Left ventricle myocardium inferior (tissue), 1 donor: Measurements from ENCODE around the gene ZNF280D. TPM values are rescaled to one million over a fixed set of nuclear protein-coding genes. Genes with fewer than 3 reads are reported as not detected.

Source experiments
- DNase-seq: peaks from one replicate; pipeline ENCODE4 v3.0.0-alpha.2; 2020
- H3K27ac ChIP-seq: fragments of 200-600 bp; replicated peaks from 2 replicates; pipeline ENCODE4 v1.8.0; 2021
- H3K27me3 ChIP-seq: fragments of 200-600 bp; 2 replicates; pipeline ENCODE4 v1.8.0; 2021; ENCODE audit warnings: low read depth
- H3K36me3 ChIP-seq: fragments of 200-600 bp; 2 replicates; pipeline ENCODE4 v1.8.0; 2021
- H3K4me1 ChIP-seq: fragments of 200-600 bp; 2 replicates; pipeline ENCODE4 v1.8.0; 2021
- H3K4me3 ChIP-seq: fragments of 200-600 bp; 2 replicates; pipeline ENCODE4 v1.8.0; 2021; ENCODE audit warnings: mild to moderate bottlenecking, moderate library complexity
- H3K9me3 ChIP-seq: fragments of 200-600 bp; replicated peaks from 2 replicates; pipeline ENCODE4 v1.8.0; 2021
- intact Hi-C: fragments of 100-400 bp; cut with micrococcal nuclease; formaldehyde crosslinking; loops from one replicate; pipeline ENCODE4 v1.11.0; 2022
- total RNA-seq: library from RNA; stranded (reverse); fragmentation: NEBNext Ultra II Directional; extraction: Animal tissue kit (Norgen Biotek cat#: 25700); gene quantifications from one replicate; pipeline ENCODE4 v1.2.1, GENCODE V29; 2021
- TF ChIP-seq, protein P1 (sequence below): fragments of 200-600 bp; IDR thresholded peaks from 2 replicates; pipeline ENCODE4 v1.8.0; 2021; ENCODE audit warnings: antibody characterized with exemption, mild to moderate bottlenecking, borderline replicate concordance
- donor health status: DM: no; HTN: yes; CAD: no; lungs with severe emphysema.

Gene ZNF280D
- total RNA-seq, 1 donor from 2014 or later, result 22.0 TPM

DNA sequence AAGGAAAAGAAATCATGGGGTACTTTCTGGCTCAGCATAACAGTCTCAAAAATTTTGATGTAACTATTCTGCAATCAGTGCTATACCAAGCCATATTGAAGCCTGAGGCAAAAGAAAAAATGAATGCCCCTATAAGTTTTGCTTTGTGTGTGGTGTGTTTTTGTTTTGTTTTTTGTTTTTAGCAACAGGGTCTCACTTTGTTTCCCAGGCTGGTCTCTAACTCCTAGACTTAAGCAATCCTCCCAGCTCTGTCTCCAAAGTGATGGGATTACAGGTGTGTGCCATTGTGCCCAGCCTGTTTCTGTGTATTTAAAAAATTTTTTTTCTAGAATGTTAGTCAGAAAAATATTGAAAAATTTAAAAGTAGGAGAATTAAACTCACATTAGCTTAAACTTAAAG, 93.2 kb downstream of the ZNF280D start:
- no peaks in the 10 kb centered on the region for H3K36me3 ChIP-seq
- DNase-seq, result no peak
- TF ChIP-seq, protein P1, sequence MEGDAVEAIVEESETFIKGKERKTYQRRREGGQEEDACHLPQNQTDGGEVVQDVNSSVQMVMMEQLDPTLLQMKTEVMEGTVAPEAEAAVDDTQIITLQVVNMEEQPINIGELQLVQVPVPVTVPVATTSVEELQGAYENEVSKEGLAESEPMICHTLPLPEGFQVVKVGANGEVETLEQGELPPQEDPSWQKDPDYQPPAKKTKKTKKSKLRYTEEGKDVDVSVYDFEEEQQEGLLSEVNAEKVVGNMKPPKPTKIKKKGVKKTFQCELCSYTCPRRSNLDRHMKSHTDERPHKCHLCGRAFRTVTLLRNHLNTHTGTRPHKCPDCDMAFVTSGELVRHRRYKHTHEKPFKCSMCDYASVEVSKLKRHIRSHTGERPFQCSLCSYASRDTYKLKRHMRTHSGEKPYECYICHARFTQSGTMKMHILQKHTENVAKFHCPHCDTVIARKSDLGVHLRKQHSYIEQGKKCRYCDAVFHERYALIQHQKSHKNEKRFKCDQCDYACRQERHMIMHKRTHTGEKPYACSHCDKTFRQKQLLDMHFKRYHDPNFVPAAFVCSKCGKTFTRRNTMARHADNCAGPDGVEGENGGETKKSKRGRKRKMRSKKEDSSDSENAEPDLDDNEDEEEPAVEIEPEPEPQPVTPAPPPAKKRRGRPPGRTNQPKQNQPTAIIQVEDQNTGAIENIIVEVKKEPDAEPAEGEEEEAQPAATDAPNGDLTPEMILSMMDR, result no peak

DNA sequence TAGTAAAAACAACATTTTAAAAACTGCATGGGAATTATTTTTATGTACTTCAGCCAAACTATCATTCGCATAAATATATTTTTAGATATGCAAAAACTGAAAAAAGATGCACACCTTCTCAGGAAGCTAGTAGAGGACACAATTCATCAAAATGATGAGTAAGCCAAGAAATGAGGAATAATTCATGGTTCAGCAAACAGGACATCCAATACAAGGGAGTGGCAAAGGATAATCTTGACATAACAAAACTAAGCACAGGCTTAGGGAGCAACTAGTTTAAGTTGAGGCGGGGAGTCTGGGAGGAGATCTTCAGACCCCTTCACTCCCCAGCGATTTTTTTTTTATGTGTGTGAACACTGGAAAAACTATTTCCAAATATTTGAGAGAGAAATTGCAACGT, 93.7 kb downstream of the ZNF280D start:
- TF ChIP-seq, protein P1, result no peak
- H3K4me1 ChIP-seq, result no peaks in the 10 kb centered on the region

More for the DNA sequence above, 93.2 kb downstream of the ZNF280D start:
- intact Hi-C loops, result no loop called here
- no peaks in the 10 kb centered on the region for H3K4me1 ChIP-seq
- H3K4me3 ChIP-seq, result no peak overlapping the region
- no peaks in the 10 kb centered on the region for H3K9me3 ChIP-seq
- H3K27me3 ChIP-seq, result no peaks in the 10 kb centered on the region
- H3K27ac ChIP-seq, result no peak overlapping the region

DNA sequence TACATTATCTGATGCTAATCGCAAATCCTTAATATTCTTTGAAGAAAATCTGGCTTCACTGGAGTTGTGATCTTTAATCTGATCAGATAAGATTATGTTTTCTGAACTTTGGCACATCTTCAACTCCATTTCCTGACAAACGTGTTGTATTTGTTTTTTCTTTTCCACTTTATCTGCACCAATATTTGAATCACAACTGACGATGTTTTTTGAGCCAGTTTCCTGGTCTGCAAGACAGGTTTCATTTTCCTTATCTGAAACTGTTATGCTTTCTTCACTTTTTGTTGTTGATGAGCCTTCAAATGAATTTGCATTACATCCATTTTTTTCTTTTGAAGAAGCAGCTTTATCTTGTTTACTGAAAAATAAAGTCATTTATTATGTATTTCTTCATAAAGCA, 101.5 kb downstream of the ZNF280D start:
- TF ChIP-seq, protein P1, result no peak
- Histone ChIP-seq H3K36me3 (peaks cover 17% of the 10 kb centered on the region), H3K27ac (no peak overlapping the region), H3K4me1 (no peaks in the 10 kb centered on the region), H3K27me3 (no peaks in the 10 kb centered on the region), H3K9me3 (no peaks in the 10 kb centered on the region), H3K4me3 (no peak overlapping the region)
- intact Hi-C loops, result no loop called here
- DNase-seq, result no peak

More for the DNA sequence above, 93.7 kb downstream of the ZNF280D start:
- Histone ChIP-seq H3K4me3 (no peak overlapping the region), H3K9me3 (no peaks in the 10 kb centered on the region), H3K27me3 (no peaks in the 10 kb centered on the region), H3K36me3 (no peaks in the 10 kb centered on the region), H3K27ac (no peak overlapping the region)
- DNase-seq, result no peak
- intact Hi-C loops, result no loop called here

DNA sequence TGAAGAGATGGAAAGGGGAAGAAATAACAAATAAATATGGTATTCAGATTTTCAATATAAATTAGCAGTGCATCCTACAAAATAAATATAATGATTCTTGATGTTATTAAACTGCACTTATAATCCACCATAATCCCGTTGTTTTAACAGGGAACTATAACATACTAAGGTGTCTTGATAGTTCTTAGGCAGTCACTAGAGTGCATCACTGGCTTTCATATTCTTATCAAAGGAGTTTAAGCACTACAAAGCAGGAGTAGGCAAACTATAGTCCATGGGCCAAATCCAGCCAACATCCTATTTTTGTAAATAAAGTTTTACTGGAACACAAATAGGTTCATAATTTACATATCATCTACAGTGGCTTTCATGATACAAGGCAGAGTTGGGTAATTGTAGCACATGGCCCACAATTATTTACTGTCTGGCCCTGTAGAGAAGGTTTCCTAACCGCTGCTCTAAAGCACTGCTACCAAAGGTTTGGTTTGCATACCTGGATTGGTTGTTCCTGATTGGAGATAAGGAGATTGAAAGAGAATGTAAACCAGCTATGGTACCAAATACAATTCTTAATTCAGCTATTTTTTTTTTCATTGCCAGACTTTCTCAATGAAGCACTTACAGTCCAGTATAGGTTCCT, 104.3 kb downstream of the ZNF280D start:
- peaks cover 17% of the 10 kb centered on the region for H3K36me3 ChIP-seq
- H3K9me3 ChIP-seq, result no peaks in the 10 kb centered on the region
- no peaks in the 10 kb centered on the region for H3K27me3 ChIP-seq
- TF ChIP-seq, protein P1, result no peak
- intact Hi-C loops, result no loop called here
- no peaks in the 10 kb centered on the region for H3K4me1 ChIP-seq
- DNase-seq, result no peak
- H3K27ac ChIP-seq, result no peak overlapping the region
- no peak overlapping the region for H3K4me3 ChIP-seq

DNA sequence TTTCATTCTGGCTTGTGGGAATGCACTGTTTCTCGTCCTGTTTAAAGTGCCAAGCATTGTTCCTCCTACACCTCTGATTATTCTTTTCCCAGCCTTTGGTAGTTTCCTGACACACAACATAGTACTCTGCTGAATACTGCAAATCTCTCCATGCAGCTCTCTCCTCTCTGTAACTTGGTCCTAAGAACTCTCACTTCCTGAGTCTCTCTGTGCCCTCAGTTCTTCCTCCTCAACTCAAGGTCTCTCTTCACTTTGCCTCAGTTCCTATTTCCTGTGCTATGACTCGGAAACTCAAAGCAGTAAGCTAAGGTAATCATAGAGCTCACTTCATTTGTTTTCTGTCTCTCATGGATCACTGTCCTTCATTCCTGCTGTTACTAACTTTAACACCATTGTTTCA, 113.4 kb downstream of the ZNF280D start:
- TF ChIP-seq, protein P1, result no peak
- H3K27me3 ChIP-seq, result no peaks in the 10 kb centered on the region
- H3K4me3 ChIP-seq, result no peak overlapping the region
- no peak for DNase-seq
- no peaks in the 10 kb centered on the region for H3K36me3 ChIP-seq
- no peak overlapping the region for H3K27ac ChIP-seq
- H3K4me1 ChIP-seq, result no peaks in the 10 kb centered on the region
- peaks cover 6% of the 10 kb centered on the region for H3K9me3 ChIP-seq
- intact Hi-C loops, result no loop called here

DNA sequence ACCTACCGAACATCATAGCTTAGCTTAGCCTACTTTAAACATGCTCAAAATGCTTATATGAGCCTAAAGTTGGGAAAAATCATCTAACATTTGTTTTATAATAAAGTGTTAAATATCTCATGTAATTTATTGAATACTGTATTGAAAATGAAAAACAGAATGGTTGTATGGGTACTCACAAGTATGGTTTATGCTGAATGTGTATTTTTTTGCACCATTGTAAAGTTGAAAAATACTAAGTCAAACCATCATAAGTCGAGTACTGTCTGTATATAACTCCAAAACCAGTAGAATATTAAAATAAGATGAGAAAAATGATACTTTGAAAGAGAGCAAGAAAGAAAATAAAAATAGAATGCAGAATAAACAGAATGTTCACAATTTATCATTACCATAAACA, 115.7 kb downstream of the ZNF280D start:
- TF ChIP-seq, protein P1, result no peak
- H3K27me3 ChIP-seq, result no peaks in the 10 kb centered on the region
- DNase-seq, result no peak
- peaks cover 6% of the 10 kb centered on the region for H3K9me3 ChIP-seq
- H3K36me3 ChIP-seq, result no peaks in the 10 kb centered on the region
- no peaks in the 10 kb centered on the region for H3K4me1 ChIP-seq
- intact Hi-C loops, result no loop called here
- no peak overlapping the region for H3K27ac ChIP-seq
- H3K4me3 ChIP-seq, result no peak overlapping the region
